Astrocyte (in vitro differentiated cells and primary cell): ENCODE data around the gene PCDHA2.

ENCODE experiments used
- CTCF ChIP-seq: IDR thresholded peaks from 2 replicates; pipeline ENCODE4 v1.5.1; 2011; ENCODE audit warnings: low read depth, mild to moderate bottlenecking, inconsistent platforms, low read length, moderate library complexity; ENCODE audit not compliant: insufficient read depth
- EZH2 ChIP-seq: IDR thresholded peaks from 2 replicates; pipeline ENCODE4 v1.6.1; 2012; ENCODE audit warnings: mild to moderate bottlenecking, low read length, inconsistent platforms; ENCODE audit not compliant: insufficient read depth

DNA sequence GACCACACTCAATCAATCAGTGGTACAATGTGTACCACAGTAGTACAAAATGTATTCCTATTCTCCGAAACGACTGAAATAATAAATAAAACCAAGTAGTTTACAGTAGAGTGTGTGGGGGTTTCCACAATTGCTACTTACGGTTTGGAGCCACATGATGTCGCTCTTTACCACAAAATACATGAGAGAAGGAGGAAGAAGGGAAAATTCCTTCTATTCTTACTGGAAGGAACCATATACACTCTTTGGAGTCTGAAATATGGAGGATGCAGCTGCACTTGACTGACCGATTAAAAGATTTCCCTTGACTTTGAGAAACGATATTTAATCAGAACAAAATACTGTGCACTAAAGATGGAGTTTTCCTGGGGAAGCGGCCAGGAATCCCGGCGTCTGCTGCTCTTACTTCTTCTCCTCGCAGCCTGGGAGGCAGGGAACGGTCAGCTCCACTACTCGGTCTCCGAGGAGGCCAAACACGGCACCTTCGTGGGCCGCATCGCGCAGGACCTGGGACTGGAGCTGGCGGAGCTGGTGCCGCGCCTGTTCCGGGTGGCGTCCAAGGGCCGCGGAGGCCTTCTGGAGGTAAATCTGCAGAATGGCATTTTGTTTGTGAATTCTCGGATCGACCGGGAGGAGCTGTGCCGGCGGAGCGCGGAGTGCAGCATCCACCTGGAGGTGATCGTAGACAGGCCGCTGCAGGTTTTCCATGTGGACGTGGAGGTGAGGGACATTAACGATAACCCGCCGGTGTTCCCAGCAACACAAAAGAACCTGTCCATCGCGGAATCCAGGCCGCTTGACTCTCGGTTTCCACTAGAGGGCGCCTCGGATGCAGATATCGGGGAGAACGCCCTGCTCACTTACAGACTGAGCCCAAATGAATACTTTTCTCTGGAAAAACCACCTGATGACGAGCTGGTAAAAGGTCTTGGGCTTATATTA lies 12.5 kb downstream of the PCDHA2 start, which contains the start of gene PCDHA4:
- peak; percentile 16 for TF ChIP-seq CTCF
- TF ChIP-seq EZH2: no peak
